ENCODE results near the gene HMX3. TPM values are rescaled to one million over a fixed set of nuclear protein-coding genes. Genes with fewer than 3 reads are reported as not detected.

The HMX3 gene
- total and polyA plus RNA-seq, 2 of the 8 experiments (the other 6 are each of a cell fraction or from before 2014, with no cell fraction given) = 0.05 TPM; not detected in 1

GRCh38 chr10:123093489-123093888 is 42.3 kb upstream of the HMX3 start:
- ChIA-PET POLR2A (ENCODE audit: partially characterized antibody) (interaction anchor here (1.6 kb wide), 1 partner anchor 10 kb away, joined by 4 read pairs; no protein-coding TSS in a partner anchor), CTCF (ENCODE audit: partially characterized antibody) (no interaction called here)
- Histone ChIP-seq H2AFZ (ENCODE audit: low read length) (no peak overlapping the region), H3K27me3 (replicated peaks in 1 of 4; ENCODE audit: control insufficient read depth in 3 of 4, extremely low read depth in 1 of 4, insufficient read depth in 3 of 4, low read length in 3 of 4) (no peaks in the 10 kb centered on the region), H3K56ac (replicated peaks; ENCODE audit: insufficient read length, low read depth, low read length) (no peak overlapping the region), H4K8ac (ENCODE audit: extremely low read depth, insufficient read depth, low read length) (no peak overlapping the region), H3K18ac (ENCODE audit: extremely low read depth, low read length) (no peak overlapping the region), H3K79me2 (ENCODE audit: control insufficient read depth in 1 of 2, insufficient read depth in 2 of 2, low read length in 2 of 2) (no peaks in the 10 kb centered on the region), H3K36me3 (ENCODE audit: control insufficient read depth in 2 of 4, insufficient read depth in 4 of 4, low read length in 3 of 4) (no peaks in the 10 kb centered on the region), H3K79me1 (ENCODE audit: low read depth, low read length) (no peaks in the 10 kb centered on the region), H3K4me3 (ENCODE audit: extremely low read depth in 1 of 4, insufficient read depth in 2 of 4, low read depth in 3 of 4, low read length in 4 of 4) (no peak overlapping the region), H4K91ac (replicated peaks; ENCODE audit: insufficient read length, low read length) (no peak overlapping the region), H3K23me2 (ENCODE audit: low read depth, low read length) (no peaks in the 10 kb centered on the region), H2AK5ac (ENCODE audit: low read depth, low read length) (no peak overlapping the region), H4K5ac (ENCODE audit: insufficient read length, low read depth, low read length) (no peak overlapping the region), H2BK5ac (ENCODE audit: low read depth, low read length) (no peak overlapping the region), H4K20me1 (replicated peaks in 1 of 2; ENCODE audit: control insufficient read depth in 1 of 2, insufficient read depth in 2 of 2, low read length in 2 of 2) (no peaks in the 10 kb centered on the region), H3K4me2 (ENCODE audit: insufficient read depth in 1 of 2, low read depth in 2 of 2, low read length in 2 of 2) (no peak overlapping the region), H3K27ac (ENCODE audit: low read depth, low read length) (no peak overlapping the region), H2BK12ac (ENCODE audit: low read depth, low read length) (no peak overlapping the region), H3K9me3 (ENCODE audit: insufficient read depth in 2 of 2, low read depth in 1 of 2, low read length in 1 of 2) (no peaks in the 10 kb centered on the region), H3K9ac (replicated peaks in 1 of 4; ENCODE audit: extremely low read depth in 1 of 4, low read depth in 3 of 4, low read length in 3 of 4) (no peak overlapping the region), H2BK15ac (ENCODE audit: low read length) (no peak overlapping the region), H2BK20ac (ENCODE audit: low read length) (no peak overlapping the region), H3K14ac (ENCODE audit: insufficient read length) (no peak overlapping the region), H3K4ac (replicated peaks; ENCODE audit: insufficient read length, low read depth, low read length) (no peak overlapping the region), H3K23ac (ENCODE audit: insufficient read length) (no peak overlapping the region), H3K4me1 (replicated peaks in 1 of 4; ENCODE audit: control insufficient read depth in 3 of 4, insufficient read depth in 4 of 4, low read length in 3 of 4) (no peaks in the 10 kb centered on the region; a peak in 1 of 7 replicates), H2BK120ac (replicated peaks; ENCODE audit: low read depth, low read length) (no peak overlapping the region)
- no peak for DNase-seq (ENCODE audit: low read depth in 1 of 2, low spot score in 2 of 2)
- TF ChIP-seq ZNF274 (IDR thresholded peaks at IDR 0.05; ENCODE audit: borderline replicate concordance, extremely low read depth, low read length) (no peak), YY1 (IDR thresholded peaks at IDR 0.05; ENCODE audit: low read depth, low read length) (0 out of 2 replicates have a peak, but pooled peaks have one; percentile 25)
- 90% methylated on average over 4 of the region's 4 CpGs; no CpG with 5 or more reads in 1 of the 2 experiments for WGBS, 2 experiments (ENCODE audit: extremely low coverage in 1 of 2, insufficient coverage in 1 of 2, insufficient read length in 1 of 2, insufficient replicate concordance in 2 of 2, low coverage in 1 of 2, low lambda C conversion rate in 2 of 2, missing lambda C conversion rate in 1 of 2)
- no peak for FAIRE-seq
